ENCODE data around the gene MBTPS1.

MBTPS1 gene

GRCh38 chr16:84047626-84048025 is 69.1 kb downstream of the MBTPS1 start:
- no peak overlapping the region for H3K4me2 ChIP-seq (ENCODE audit: low read depth, low read length, poor library complexity, severe bottlenecking)
- H3K27me3 ChIP-seq (ENCODE audit: insufficient read depth, low read length, poor library complexity, severe bottlenecking) = no peaks in the 10 kb centered on the region
- no peaks in the 10 kb centered on the region for H3F3A ChIP-seq (ENCODE audit: low read depth)
- H3K9ac ChIP-seq (ENCODE audit: low read depth, low read length, poor library complexity, severe bottlenecking) = no peak overlapping the region
- H3K9me2 ChIP-seq (replicated peaks; ENCODE audit: low read depth, low read length) = no peaks in the 10 kb centered on the region
- H3K4me1 ChIP-seq (ENCODE audit: insufficient read depth, low read length, poor library complexity, severe bottlenecking) = peaks cover 15% of the 10 kb centered on the region
- H3K4me3 ChIP-seq (ENCODE audit: low read length, poor library complexity, severe bottlenecking) = no peak overlapping the region
- peaks cover 5% of the 10 kb centered on the region; the same call in 1 of the 2 replicates for H3K36me3 ChIP-seq (ENCODE audit: insufficient read depth, low read length)
- H3K9me3 ChIP-seq (ENCODE audit: insufficient read depth, low read depth, low read length) = no peaks in the 10 kb centered on the region
- H3K79me2 ChIP-seq (ENCODE audit: insufficient read depth, low read length) = no peaks in the 10 kb centered on the region
- no peak for TF ChIP-seq EZH2phosphoT487 (IDR thresholded peaks at IDR 0.05; ENCODE audit: borderline replicate concordance)
- TF ChIP-seq CTCF (conservative IDR thresholded peaks at IDR 0.05; ENCODE audit: low read length) = no peak
- no peaks in the 10 kb centered on the region for H4K20me1 ChIP-seq (ENCODE audit: insufficient read depth, low read length, poor library complexity, severe bottlenecking)
- H2AFZ ChIP-seq (ENCODE audit: low read length) = no peak overlapping the region

GRCh38 chr16:84047206-84047605 is 69.5 kb downstream of the MBTPS1 start:
- TF ChIP-seq CTCF (conservative IDR thresholded peaks at IDR 0.05; ENCODE audit: low read length) (no peak), EZH2phosphoT487 (IDR thresholded peaks at IDR 0.05; ENCODE audit: borderline replicate concordance) (no peak)
- no peaks in the 10 kb centered on the region for H3K9me3 ChIP-seq (ENCODE audit: insufficient read depth, low read depth, low read length)
- H3K79me2 ChIP-seq (ENCODE audit: insufficient read depth, low read length) = no peaks in the 10 kb centered on the region
- H3K4me2 ChIP-seq (ENCODE audit: low read depth, low read length, poor library complexity, severe bottlenecking) = no peak overlapping the region
- no peaks in the 10 kb centered on the region for H3F3A ChIP-seq (ENCODE audit: low read depth)
- H3K4me3 ChIP-seq (ENCODE audit: low read length, poor library complexity, severe bottlenecking) = no peak overlapping the region
- H3K27me3 ChIP-seq (ENCODE audit: insufficient read depth, low read length, poor library complexity, severe bottlenecking) = no peaks in the 10 kb centered on the region
- no peaks in the 10 kb centered on the region for H3K9me2 ChIP-seq (replicated peaks; ENCODE audit: low read depth, low read length)
- no peaks in the 10 kb centered on the region for H4K20me1 ChIP-seq (ENCODE audit: insufficient read depth, low read length, poor library complexity, severe bottlenecking)
- peaks cover 1% of the 10 kb centered on the region; the same call in 1 of the 2 replicates for H3K36me3 ChIP-seq (ENCODE audit: insufficient read depth, low read length)
- peaks cover 16% of the 10 kb centered on the region for H3K4me1 ChIP-seq (ENCODE audit: insufficient read depth, low read length, poor library complexity, severe bottlenecking)
- H2AFZ ChIP-seq (ENCODE audit: low read length) = no peak overlapping the region
- no peak overlapping the region for H3K9ac ChIP-seq (ENCODE audit: low read depth, low read length, poor library complexity, severe bottlenecking)

- H3K9me3 ChIP-seq (ENCODE audit: insufficient read depth, low read depth, low read length) = no peaks in the 10 kb centered on the region
- no peak overlapping the region for H2AFZ ChIP-seq (ENCODE audit: low read length)
- no peak overlapping the region for H3K4me2 ChIP-seq (ENCODE audit: low read depth, low read length, poor library complexity, severe bottlenecking)
- H3K9ac ChIP-seq (ENCODE audit: low read depth, low read length, poor library complexity, severe bottlenecking) = no peak overlapping the region
- H4K20me1 ChIP-seq (ENCODE audit: insufficient read depth, low read length, poor library complexity, severe bottlenecking) = no peaks in the 10 kb centered on the region
- H3K27me3 ChIP-seq (ENCODE audit: insufficient read depth, low read length, poor library complexity, severe bottlenecking) = no peaks in the 10 kb centered on the region
- no peaks in the 10 kb centered on the region for H3F3A ChIP-seq (ENCODE audit: low read depth)
- H3K36me3 ChIP-seq (ENCODE audit: insufficient read depth, low read length) = no peaks in the 10 kb centered on the region
- no peak for TF ChIP-seq EZH2phosphoT487 (IDR thresholded peaks at IDR 0.05; ENCODE audit: borderline replicate concordance)
- no peak for TF ChIP-seq CTCF (conservative IDR thresholded peaks at IDR 0.05; ENCODE audit: low read length)
- peaks cover 16% of the 10 kb centered on the region for H3K4me1 ChIP-seq (ENCODE audit: insufficient read depth, low read length, poor library complexity, severe bottlenecking)
- H3K9me2 ChIP-seq (replicated peaks; ENCODE audit: low read depth, low read length) = no peaks in the 10 kb centered on the region
- no peak overlapping the region for H3K4me3 ChIP-seq (ENCODE audit: low read length, poor library complexity, severe bottlenecking)
- H3K79me2 ChIP-seq (ENCODE audit: insufficient read depth, low read length) = no peaks in the 10 kb centered on the region
These were observed 70.8 kb downstream of the MBTPS1 start for GRCh38 chr16:84045818-84046470.

All from Loucy (cell line).